ENCODE measurements around the gene MAGI2.
"Not testable (repeated sequence)": the region's sequence is repeated elsewhere in the genome, so short reads cannot be mapped to it uniquely, and the experiment has no call there.

MAGI2 gene

DNA sequence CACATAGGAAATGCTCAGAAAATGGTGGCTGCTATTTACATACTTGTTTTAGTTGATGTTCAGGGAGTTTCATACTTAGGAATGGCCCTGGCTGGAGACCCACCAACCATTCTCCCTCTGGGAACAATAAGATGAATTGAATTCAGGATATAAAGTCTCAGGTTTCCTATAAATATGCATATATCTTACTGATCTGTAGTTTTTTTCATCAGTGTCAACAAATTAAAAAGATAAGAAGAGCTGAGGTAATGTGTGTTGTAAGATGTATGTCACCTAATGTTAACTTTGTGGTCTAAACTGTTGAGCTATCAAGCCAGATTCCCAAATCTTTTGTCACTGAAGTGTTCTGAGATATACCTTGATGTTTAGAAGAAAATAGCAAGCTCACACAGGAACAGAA is 457.5 kb downstream of the MAGI2 start:
- TF ChIP-seq, protein P1, sequence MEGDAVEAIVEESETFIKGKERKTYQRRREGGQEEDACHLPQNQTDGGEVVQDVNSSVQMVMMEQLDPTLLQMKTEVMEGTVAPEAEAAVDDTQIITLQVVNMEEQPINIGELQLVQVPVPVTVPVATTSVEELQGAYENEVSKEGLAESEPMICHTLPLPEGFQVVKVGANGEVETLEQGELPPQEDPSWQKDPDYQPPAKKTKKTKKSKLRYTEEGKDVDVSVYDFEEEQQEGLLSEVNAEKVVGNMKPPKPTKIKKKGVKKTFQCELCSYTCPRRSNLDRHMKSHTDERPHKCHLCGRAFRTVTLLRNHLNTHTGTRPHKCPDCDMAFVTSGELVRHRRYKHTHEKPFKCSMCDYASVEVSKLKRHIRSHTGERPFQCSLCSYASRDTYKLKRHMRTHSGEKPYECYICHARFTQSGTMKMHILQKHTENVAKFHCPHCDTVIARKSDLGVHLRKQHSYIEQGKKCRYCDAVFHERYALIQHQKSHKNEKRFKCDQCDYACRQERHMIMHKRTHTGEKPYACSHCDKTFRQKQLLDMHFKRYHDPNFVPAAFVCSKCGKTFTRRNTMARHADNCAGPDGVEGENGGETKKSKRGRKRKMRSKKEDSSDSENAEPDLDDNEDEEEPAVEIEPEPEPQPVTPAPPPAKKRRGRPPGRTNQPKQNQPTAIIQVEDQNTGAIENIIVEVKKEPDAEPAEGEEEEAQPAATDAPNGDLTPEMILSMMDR (IDR thresholded peaks at IDR 0.05; ENCODE audit: insufficient read depth, low read length, missing control alignments), result no peak
- ChIA-PET POLR2A (no interaction called here), CTCF (no interaction called here)
- H3K4me3 ChIP-seq (ENCODE audit: low read depth, low read length), result no peak overlapping the region
- DNase-seq (ENCODE audit: low read depth, low spot score), result no peak

GRCh38 chr7:78993341-78993740 is 460.1 kb downstream of the MAGI2 start:
- no peak for DNase-seq (ENCODE audit: low read depth, low spot score)
- ChIA-PET POLR2A (no interaction called here), CTCF (no interaction called here)
- TF ChIP-seq, protein P1 (IDR thresholded peaks at IDR 0.05; ENCODE audit: insufficient read depth, low read length, missing control alignments), result no peak
- no peak overlapping the region for H3K4me3 ChIP-seq (ENCODE audit: low read depth, low read length)

GRCh38 chr7:78985509-78985908 is 468.0 kb downstream of the MAGI2 start:
- H3K4me3 ChIP-seq (ENCODE audit: low read depth, low read length), result no peak overlapping the region
- TF ChIP-seq, protein P1 (IDR thresholded peaks at IDR 0.05; ENCODE audit: insufficient read depth, low read length, missing control alignments), result no peak
- CTCF ChIA-PET, result no interaction called here
- DNase-seq (ENCODE audit: low read depth, low spot score), result no peak
- POLR2A ChIA-PET, result no interaction called here

DNA sequence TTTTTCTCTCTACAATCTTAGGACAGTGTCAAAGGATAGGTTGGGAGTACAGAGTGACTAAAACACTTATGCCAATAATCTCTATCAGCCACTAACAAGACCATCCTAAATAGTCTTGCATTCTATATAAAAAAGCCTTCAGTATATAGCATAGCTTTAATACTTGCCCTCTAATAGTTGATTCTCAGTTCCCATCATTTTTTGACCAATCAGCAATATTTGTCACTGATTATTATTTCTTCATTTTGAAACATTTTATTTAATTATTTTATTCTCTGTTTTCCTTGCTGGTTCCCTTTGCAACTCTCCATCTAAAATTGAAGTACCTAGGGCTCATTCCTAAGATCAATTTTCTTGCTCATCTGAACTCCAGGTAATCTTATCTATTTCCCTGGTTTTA is 470.0 kb downstream of the MAGI2 start:
- no peak overlapping the region for H3K4me3 ChIP-seq (ENCODE audit: low read depth, low read length)
- TF ChIP-seq, protein P1 (IDR thresholded peaks at IDR 0.05; ENCODE audit: insufficient read depth, low read length, missing control alignments), result no peak
- DNase-seq (ENCODE audit: low read depth, low spot score), result no peak
- POLR2A ChIA-PET, result no interaction called here
- CTCF ChIA-PET, result no interaction called here

DNA sequence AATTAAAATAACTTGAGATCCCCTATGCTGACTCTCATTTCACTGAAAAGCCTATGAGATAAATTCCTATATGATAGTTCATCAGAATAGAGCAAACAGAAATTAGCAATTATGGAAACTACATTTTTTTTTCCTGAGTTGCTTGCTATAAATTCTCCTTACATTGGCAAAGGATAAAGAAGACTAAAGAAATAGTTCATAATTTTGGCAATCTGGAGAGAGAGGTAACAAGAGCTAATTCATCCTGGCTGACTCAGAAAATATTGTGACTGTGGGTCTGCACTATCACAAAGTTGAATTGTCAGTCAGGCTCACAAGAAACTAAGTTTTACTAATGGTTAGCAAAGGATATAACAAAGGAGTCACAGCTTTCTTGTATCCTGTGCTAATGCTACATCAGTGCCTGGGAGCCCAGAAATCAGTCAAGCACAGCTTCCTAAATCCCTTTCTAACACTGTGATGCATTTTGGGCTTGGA is 483.0 kb downstream of the MAGI2 start:
- POLR2A ChIA-PET, result no interaction called here
- CTCF ChIA-PET, result no interaction called here
- DNase-seq (ENCODE audit: low read depth, low spot score), result no peak
- H3K4me3 ChIP-seq (ENCODE audit: low read depth, low read length), result no peak overlapping the region
- TF ChIP-seq, protein P1 (IDR thresholded peaks at IDR 0.05; ENCODE audit: insufficient read depth, low read length, missing control alignments), result no peak

GRCh38 chr7:78968951-78969350 is 484.5 kb downstream of the MAGI2 start:
- H3K4me3 ChIP-seq (ENCODE audit: low read depth, low read length), result no peak overlapping the region
- ChIA-PET CTCF (interaction anchor here (1.0 kb wide), 1 partner anchor 16 kb away, joined by 3 read pairs; no protein-coding TSS in a partner anchor), POLR2A (no interaction called here)
- DNase-seq (ENCODE audit: low read depth, low spot score), result no peak
- TF ChIP-seq, protein P1 (IDR thresholded peaks at IDR 0.05; ENCODE audit: insufficient read depth, low read length, missing control alignments), result no peak

DNA sequence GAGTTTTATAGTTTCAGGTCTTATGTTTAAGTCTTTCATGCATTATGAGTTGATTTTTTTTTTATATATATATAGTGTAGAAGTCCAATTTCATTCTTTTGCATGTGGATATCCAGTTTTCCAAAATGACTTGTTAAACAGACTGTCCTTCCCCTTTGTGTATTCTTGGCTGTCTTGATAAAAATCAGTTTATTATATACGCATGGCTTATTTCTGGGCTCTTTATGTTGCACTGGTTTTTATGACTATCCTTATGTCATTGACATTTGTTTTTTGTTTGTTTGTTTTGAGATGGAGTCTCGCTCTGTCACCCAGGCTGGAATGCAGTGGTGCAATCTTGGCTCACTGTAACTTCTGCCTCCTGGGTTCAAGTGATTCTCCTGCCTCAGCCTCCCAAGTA is 485.9 kb downstream of the MAGI2 start:
- DNase-seq (ENCODE audit: low read depth, low spot score); CTCF ChIA-PET; H3K4me3 ChIP-seq (ENCODE audit: low read depth, low read length); POLR2A ChIA-PET: not testable (repeated sequence)
